K562 (cell line): ENCODE measurements around the gene VWDE. TPM values are rescaled to one million over a fixed set of nuclear protein-coding genes. Genes with fewer than 3 reads are reported as not detected.

Experiments
- ATAC-seq: fragments of 200-7000 bp; cut with Tn5 transposase; 3 replicates; pipeline ENCODE4 v1.9.1; 2020; ENCODE audit warnings: moderate library complexity
- BruUV-seq: library from RNA; stranded (reverse); fragments of 400-500 nt; replicated peaks from 2 replicates; lab custom pipeline; 2021; lab: Mats Ljungman, UMichigan
- CTCF ChIA-PET: fragments of 300-600 bp; formaldehyde crosslinking; extraction: SDS; loops from one replicate; lab custom pipeline; 2021; ENCODE audit warnings: low intra/inter-chr PET ratio; lab: Yijun Ruan, JAX
- POLR2A ChIA-PET: fragments of 300-600, 350-650 bp; sonication (Branson Sonifier 250); formaldehyde crosslinking; extraction: SDS; loops from one replicate; lab custom pipeline; 2021; ENCODE audit warnings: antibody characterized with exemption, inconsistent platforms; lab: Yijun Ruan, JAX
- DNase-seq, 4 experiments: peaks; one replicate each; pipeline versions ENCODE4 v3.0.0 to v3.0.0-alpha.2; 2011 to 2018; ENCODE audit warnings: low spot score in 3 of 4, mixed read lengths in 3 of 4; ENCODE audit errors: extremely low read depth in 1 of 4
- FAIRE-seq: peaks from 2 replicates; lab custom pipeline; 2011; peaks lifted over from hg19 to GRCh38; lab: Jason Lieb, UNC
- H2AFZ ChIP-seq: 2 replicates; pipeline ENCODE4 v1.6.0; 2011; ENCODE audit warnings: low read depth, low read length, control low read depth, inconsistent platforms
- H3K27ac ChIP-seq: fragments of 200-600 bp; 3 replicates; pipeline ENCODE4 v1.8.0; 2011; ENCODE audit warnings: low read depth, mild to moderate bottlenecking, control low read depth, inconsistent platforms, low read length, moderate library complexity, mixed read lengths; ENCODE audit errors: extremely low read depth
- H3K27me3 ChIP-seq, 2 experiments: fragments of 300-600 bp in 1 of 2; 2 replicates in 1 of 2; 3 replicates in 1 of 2; pipeline versions ENCODE4 v1.6.0 to v1.8.0; 2011; ENCODE audit warnings: inconsistent platforms in 2 of 2, low read length in 2 of 2, mild to moderate bottlenecking in 1 of 2, mixed read lengths in 1 of 2, moderate library complexity in 1 of 2; ENCODE audit not compliant: control insufficient read depth in 2 of 2, insufficient read depth in 2 of 2
- H3K36me3 ChIP-seq: fragments of 300-600 bp; 3 replicates; pipeline ENCODE4 v1.8.0; 2011; ENCODE audit warnings: mild to moderate bottlenecking, low read length, inconsistent platforms; ENCODE audit not compliant: control insufficient read depth, insufficient read depth
- H3K4me1 ChIP-seq, 2 experiments: fragments of 200-600 bp in 1 of 2; replicated peaks in 1 of 2; 2 replicates in 1 of 2; 3 replicates in 1 of 2; pipeline versions ENCODE4 v1.5.1 to v1.8.0; 2011; ENCODE audit warnings: inconsistent platforms in 2 of 2, low read length in 2 of 2, mild to moderate bottlenecking in 1 of 2, mixed read lengths in 1 of 2, moderate library complexity in 1 of 2; ENCODE audit not compliant: control insufficient read depth in 2 of 2, insufficient read depth in 2 of 2
- H3K4me2 ChIP-seq: 2 replicates; pipeline ENCODE4 v1.6.1; 2011; ENCODE audit warnings: low read length, control low read depth, inconsistent platforms, mixed read lengths; ENCODE audit not compliant: insufficient read depth
- H3K4me3 ChIP-seq: fragments of 200-600 bp; sonication (generic), shearing (Covaris generic); 2 replicates; pipeline ENCODE4 v1.5.1; 2016; ENCODE audit warnings: control low read depth, inconsistent platforms
- H3K79me2 ChIP-seq: fragments of 200-600 bp; 3 replicates; pipeline ENCODE4 v1.8.0; 2011; ENCODE audit warnings: low read length, inconsistent platforms; ENCODE audit not compliant: control insufficient read depth, insufficient read depth
- H3K9ac ChIP-seq, 2 experiments: 2 replicates each; pipeline versions ENCODE4 v1.6.0 to v1.6.1; 2011; ENCODE audit warnings: low read depth in 2 of 2, low read length in 2 of 2, control low read depth in 1 of 2, inconsistent platforms in 1 of 2, mild to moderate bottlenecking in 1 of 2, mixed read lengths in 1 of 2; ENCODE audit not compliant: insufficient read depth in 1 of 2
- H3K9me1 ChIP-seq: one replicate; pipeline ENCODE4 v1.6.0; 2011; ENCODE audit warnings: inconsistent platforms, mild to moderate bottlenecking, low read length, moderate library complexity; ENCODE audit not compliant: control insufficient read depth, insufficient read depth
- H3K9me3 ChIP-seq: replicated peaks from 2 replicates; pipeline ENCODE4 v1.5.1; 2011; ENCODE audit warnings: low read depth, low read length, inconsistent platforms; ENCODE audit not compliant: control insufficient read depth, insufficient read depth
- H4K20me1 ChIP-seq: replicated peaks from 2 replicates; pipeline ENCODE4 v1.6.1; 2011; ENCODE audit warnings: low read length, inconsistent platforms, mixed read lengths; ENCODE audit not compliant: control insufficient read depth, insufficient read depth
- PHTF2 ChIP-seq: fragments of 250-450 bp; sonication (Bioruptor Pico); IDR thresholded peaks from 2 replicates; pipeline ENCODE4 v1.5.0; 2021; ENCODE audit warnings: mild to moderate bottlenecking
- RAD21 ChIP-seq, 2 experiments: fragments of 250-450 bp in 1 of 2; fragments of 450-650 bp in 1 of 2; sonication (Bioruptor Pico) in 1 of 2; formaldehyde crosslinking in 1 of 2; IDR thresholded peaks in 1 of 2; conservative IDR thresholded peaks in 1 of 2; 2 replicates each; pipeline versions ENCODE4 v1.4.0 to v1.8.0; 2020 to 2022; ENCODE audit warnings: mild to moderate bottlenecking in 2 of 2, moderate library complexity in 1 of 2
- SRSF3 ChIP-seq: fragments of 200-400 bp; formaldehyde crosslinking; IDR thresholded peaks from 2 replicates; pipeline ENCODE4 v1.6.1; 2016; ENCODE audit warnings: mild to moderate bottlenecking, low read length, moderate library complexity; ENCODE audit not compliant: insufficient read depth
- TFAM ChIP-seq: fragments of 250-450 bp; sonication (Bioruptor Pico); conservative IDR thresholded peaks from 2 replicates; pipeline ENCODE4 v1.5.0; 2021; ENCODE audit warnings: mild to moderate bottlenecking, moderate library complexity
- YY1 ChIP-seq, 3 experiments: IDR thresholded peaks; 2 replicates each; pipeline ENCODE4 v1.6.1; 2011; ENCODE audit warnings: low read length in 2 of 3, mild to moderate bottlenecking in 2 of 3, moderate library complexity in 2 of 3, borderline replicate concordance in 1 of 3, control low read depth in 1 of 3, low read depth in 1 of 3; ENCODE audit not compliant: insufficient read depth in 3 of 3, insufficient replicate concordance in 2 of 3, control insufficient read depth in 1 of 3, insufficient read length in 1 of 3; ENCODE audit errors: extremely low read depth in 1 of 3
- WGBS: fragments of 100-300 bp; shearing (Covaris generic); methylation state at CpG from one replicate; pipeline ENCODE4 v1.1.6; 2016; ENCODE audit warnings: low coverage, mixed read lengths; ENCODE audit not compliant: insufficient coverage; ENCODE audit errors: missing lambda C conversion rate; 5-methylcytosine and 5-hydroxymethylcytosine counted together
- in situ Hi-C: fragments of 300-500 bp; cut with MboI; formaldehyde crosslinking; loops from 4 replicates; pipeline ENCODE4 v1.15.0; 2018; ENCODE audit warnings: inconsistent platforms, mixed read lengths
- intact Hi-C: fragments of 100-400 bp; cut with micrococcal nuclease; formaldehyde crosslinking; loops from 2 replicates; pipeline ENCODE4 v1.14.2; 2022
- polyA plus RNA-seq, 8 experiments: library from polyadenylated mRNA; depleted of rRNA in 4 of 8; stranded (reverse) in 5 of 8; unstranded in 3 of 8; fragments of >200 nt; fragmentation: Nextera tagmentation in 2 of 8; fragmentation: Illumina TruSeq in 1 of 8; extraction: Ambion mirVana in 2 of 8; extraction: Trizol in 1 of 8; gene quantifications; 2 replicates each; pipeline versions ENCODE4 v1.2.1 to v1.2.3, GENCODE V29; 2011 to 2014; ENCODE audit warnings: inconsistent platforms in 1 of 8, missing spikeins in 1 of 8
- total RNA-seq, 7 experiments: library from RNA; depleted of rRNA in 6 of 7; stranded (reverse); fragments of >200 nt in 6 of 7; fragmentation: Illumina TruSeq in 2 of 7; extraction: Trizol in 2 of 7; gene quantifications; 2 replicates each; pipeline versions ENCODE4 v1.2.1 to v1.2.3, GENCODE V29; 2011 to 2021; ENCODE audit warnings: low replicate concordance in 1 of 7
- TF ChIP-seq, protein P1 (sequence below): fragments of 200-600 bp; sonication (generic); IDR thresholded peaks from one replicate; pipeline ENCODE4 v1.6.1; 2012; ENCODE audit warnings: mild to moderate bottlenecking, low read depth, low read length, inconsistent platforms

Gene VWDE
- total and polyA plus RNA-seq, 9 of the 15 experiments (the other 6 are each of a cell fraction or from before 2014, with no cell fraction given): 40.6 to 162 (median 95.2) TPM

DNA sequence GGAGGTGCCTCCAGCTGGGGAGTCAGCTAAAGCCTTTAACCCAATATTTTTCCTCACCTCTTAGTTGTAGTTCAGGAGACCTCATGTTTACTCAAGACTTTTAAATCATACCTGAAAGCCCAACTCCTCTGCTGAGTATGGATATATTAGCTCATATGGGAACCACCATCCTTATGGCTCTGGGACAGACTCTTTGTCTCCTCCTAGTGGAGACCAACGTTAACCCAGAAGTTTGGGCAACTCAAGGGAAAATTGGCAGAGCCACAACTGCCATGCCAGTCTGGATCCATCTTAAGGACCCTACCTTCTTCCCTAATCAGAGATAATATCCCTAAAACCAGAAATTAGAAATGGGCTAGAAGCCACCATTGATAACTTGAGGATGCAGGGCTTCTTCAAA is 111.8 kb downstream of the VWDE start:
- ChIA-PET CTCF (interaction anchor here (0.7 kb wide), 1 partner anchor 158 kb away, joined by 3 read pairs; no protein-coding TSS in a partner anchor), POLR2A (interaction anchor here (0.6 kb wide), 1 partner anchor 59 kb away, joined by 3 read pairs; no protein-coding TSS in a partner anchor)
- Histone ChIP-seq H3K4me3 (no peak overlapping the region), H4K20me1 (no peaks in the 10 kb centered on the region), H3K9me1 (no peaks in the 10 kb centered on the region), H2AFZ (no peak overlapping the region), H3K4me2 (no peak overlapping the region), H3K9me3 (no peaks in the 10 kb centered on the region; the same call in 1 of the 2 replicates), H3K79me2 (no peaks in the 10 kb centered on the region), H3K9ac (no peak overlapping the region), H3K27me3 (peaks cover 0 to 4% of the 10 kb centered on the region in 2 experiments; a peak in 1 of 5 replicates), H3K27ac (no peak overlapping the region), H3K4me1 (no peaks in the 10 kb centered on the region), H3K36me3 (no peaks in the 10 kb centered on the region)
- in situ Hi-C loops (no loop called here), intact Hi-C loops (no loop called here)
- peak in 1 of 4 experiments; percentile 17 for DNase-seq
- peak; percentile 72 for FAIRE-seq
- peak; percentile 73 for ATAC-seq
- no TSS peak for BruUV-seq
- 0% methylated on average over 1 of the region's 1 CpG for WGBS
- TF ChIP-seq, protein P1, sequence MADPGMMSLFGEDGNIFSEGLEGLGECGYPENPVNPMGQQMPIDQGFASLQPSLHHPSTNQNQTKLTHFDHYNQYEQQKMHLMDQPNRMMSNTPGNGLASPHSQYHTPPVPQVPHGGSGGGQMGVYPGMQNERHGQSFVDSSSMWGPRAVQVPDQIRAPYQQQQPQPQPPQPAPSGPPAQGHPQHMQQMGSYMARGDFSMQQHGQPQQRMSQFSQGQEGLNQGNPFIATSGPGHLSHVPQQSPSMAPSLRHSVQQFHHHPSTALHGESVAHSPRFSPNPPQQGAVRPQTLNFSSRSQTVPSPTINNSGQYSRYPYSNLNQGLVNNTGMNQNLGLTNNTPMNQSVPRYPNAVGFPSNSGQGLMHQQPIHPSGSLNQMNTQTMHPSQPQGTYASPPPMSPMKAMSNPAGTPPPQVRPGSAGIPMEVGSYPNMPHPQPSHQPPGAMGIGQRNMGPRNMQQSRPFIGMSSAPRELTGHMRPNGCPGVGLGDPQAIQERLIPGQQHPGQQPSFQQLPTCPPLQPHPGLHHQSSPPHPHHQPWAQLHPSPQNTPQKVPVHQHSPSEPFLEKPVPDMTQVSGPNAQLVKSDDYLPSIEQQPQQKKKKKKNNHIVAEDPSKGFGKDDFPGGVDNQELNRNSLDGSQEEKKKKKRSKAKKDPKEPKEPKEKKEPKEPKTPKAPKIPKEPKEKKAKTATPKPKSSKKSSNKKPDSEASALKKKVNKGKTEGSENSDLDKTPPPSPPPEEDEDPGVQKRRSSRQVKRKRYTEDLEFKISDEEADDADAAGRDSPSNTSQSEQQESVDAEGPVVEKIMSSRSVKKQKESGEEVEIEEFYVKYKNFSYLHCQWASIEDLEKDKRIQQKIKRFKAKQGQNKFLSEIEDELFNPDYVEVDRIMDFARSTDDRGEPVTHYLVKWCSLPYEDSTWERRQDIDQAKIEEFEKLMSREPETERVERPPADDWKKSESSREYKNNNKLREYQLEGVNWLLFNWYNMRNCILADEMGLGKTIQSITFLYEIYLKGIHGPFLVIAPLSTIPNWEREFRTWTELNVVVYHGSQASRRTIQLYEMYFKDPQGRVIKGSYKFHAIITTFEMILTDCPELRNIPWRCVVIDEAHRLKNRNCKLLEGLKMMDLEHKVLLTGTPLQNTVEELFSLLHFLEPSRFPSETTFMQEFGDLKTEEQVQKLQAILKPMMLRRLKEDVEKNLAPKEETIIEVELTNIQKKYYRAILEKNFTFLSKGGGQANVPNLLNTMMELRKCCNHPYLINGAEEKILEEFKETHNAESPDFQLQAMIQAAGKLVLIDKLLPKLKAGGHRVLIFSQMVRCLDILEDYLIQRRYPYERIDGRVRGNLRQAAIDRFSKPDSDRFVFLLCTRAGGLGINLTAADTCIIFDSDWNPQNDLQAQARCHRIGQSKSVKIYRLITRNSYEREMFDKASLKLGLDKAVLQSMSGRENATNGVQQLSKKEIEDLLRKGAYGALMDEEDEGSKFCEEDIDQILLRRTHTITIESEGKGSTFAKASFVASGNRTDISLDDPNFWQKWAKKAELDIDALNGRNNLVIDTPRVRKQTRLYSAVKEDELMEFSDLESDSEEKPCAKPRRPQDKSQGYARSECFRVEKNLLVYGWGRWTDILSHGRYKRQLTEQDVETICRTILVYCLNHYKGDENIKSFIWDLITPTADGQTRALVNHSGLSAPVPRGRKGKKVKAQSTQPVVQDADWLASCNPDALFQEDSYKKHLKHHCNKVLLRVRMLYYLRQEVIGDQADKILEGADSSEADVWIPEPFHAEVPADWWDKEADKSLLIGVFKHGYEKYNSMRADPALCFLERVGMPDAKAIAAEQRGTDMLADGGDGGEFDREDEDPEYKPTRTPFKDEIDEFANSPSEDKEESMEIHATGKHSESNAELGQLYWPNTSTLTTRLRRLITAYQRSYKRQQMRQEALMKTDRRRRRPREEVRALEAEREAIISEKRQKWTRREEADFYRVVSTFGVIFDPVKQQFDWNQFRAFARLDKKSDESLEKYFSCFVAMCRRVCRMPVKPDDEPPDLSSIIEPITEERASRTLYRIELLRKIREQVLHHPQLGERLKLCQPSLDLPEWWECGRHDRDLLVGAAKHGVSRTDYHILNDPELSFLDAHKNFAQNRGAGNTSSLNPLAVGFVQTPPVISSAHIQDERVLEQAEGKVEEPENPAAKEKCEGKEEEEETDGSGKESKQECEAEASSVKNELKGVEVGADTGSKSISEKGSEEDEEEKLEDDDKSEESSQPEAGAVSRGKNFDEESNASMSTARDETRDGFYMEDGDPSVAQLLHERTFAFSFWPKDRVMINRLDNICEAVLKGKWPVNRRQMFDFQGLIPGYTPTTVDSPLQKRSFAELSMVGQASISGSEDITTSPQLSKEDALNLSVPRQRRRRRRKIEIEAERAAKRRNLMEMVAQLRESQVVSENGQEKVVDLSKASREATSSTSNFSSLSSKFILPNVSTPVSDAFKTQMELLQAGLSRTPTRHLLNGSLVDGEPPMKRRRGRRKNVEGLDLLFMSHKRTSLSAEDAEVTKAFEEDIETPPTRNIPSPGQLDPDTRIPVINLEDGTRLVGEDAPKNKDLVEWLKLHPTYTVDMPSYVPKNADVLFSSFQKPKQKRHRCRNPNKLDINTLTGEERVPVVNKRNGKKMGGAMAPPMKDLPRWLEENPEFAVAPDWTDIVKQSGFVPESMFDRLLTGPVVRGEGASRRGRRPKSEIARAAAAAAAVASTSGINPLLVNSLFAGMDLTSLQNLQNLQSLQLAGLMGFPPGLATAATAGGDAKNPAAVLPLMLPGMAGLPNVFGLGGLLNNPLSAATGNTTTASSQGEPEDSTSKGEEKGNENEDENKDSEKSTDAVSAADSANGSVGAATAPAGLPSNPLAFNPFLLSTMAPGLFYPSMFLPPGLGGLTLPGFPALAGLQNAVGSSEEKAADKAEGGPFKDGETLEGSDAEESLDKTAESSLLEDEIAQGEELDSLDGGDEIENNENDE: no peak
- TF ChIP-seq YY1 (IDR thresholded peaks at IDR 0.05; ENCODE audit: borderline replicate concordance in 1 of 3, control insufficient read depth in 1 of 3, extremely low read depth in 1 of 3, insufficient read depth in 3 of 3, insufficient read length in 1 of 3, insufficient replicate concordance in 2 of 3, low read depth in 1 of 3, low read length in 2 of 3): no peak
- no peak for TF ChIP-seq SRSF3
- TF ChIP-seq PHTF2 (CRISPR knock-in tag): no peak
- no peak for TF ChIP-seq TFAM (CRISPR knock-in tag)
- peak in 1 of 2 experiments; percentile 29; a peak in 2 of 4 replicates for TF ChIP-seq RAD21 (CRISPR knock-in tag; conservative IDR thresholded peaks at IDR 0.05 in 1 of 2, IDR thresholded peaks at IDR 0.05 in 1 of 2)
